HTERT RPE-1 (cell line): ENCODE measurements around the gene TCF7.
"Not testable (repeated sequence)": the region's sequence is repeated elsewhere in the genome, so short reads cannot be mapped to it uniquely, and the experiment has no call there.

Experiments
- in situ Hi-C: fragments of 300-500 bp; cut with MboI; formaldehyde crosslinking; loops from 4 replicates; pipeline ENCODE4 v1.14.3; 2020; ENCODE audit warnings: low sequenced_read_pairs

Gene TCF7

GRCh38 chr5:134142052-134142451 is 27.6 kb downstream of the TCF7 start:
- in situ Hi-C loops, result loop anchor here (25.0 kb wide), 1 partner anchor 105 kb away; no protein-coding TSS in a partner anchor

- in situ Hi-C loops, result loop anchor here (25.0 kb wide), 1 partner anchor 106 kb away; no protein-coding TSS in a partner anchor
Measured at GRCh38 chr5:134142806-134143205, 28.3 kb downstream of the TCF7 start.

- in situ Hi-C loops, result loop anchor here (25.0 kb wide), 1 partner anchor 106 kb away; no protein-coding TSS in a partner anchor
Measured at GRCh38 chr5:134143431-134143830, 28.9 kb downstream of the TCF7 start.

- in situ Hi-C loops, result loop anchor here (25.0 kb wide), 1 partner anchor 107 kb away; no protein-coding TSS in a partner anchor
Measured at GRCh38 chr5:134143944-134144941, 29.8 kb downstream of the TCF7 start.

- in situ Hi-C loops, result loop anchor here (25.0 kb wide), 1 partner anchor 108 kb away; no protein-coding TSS in a partner anchor
Measured at GRCh38 chr5:134145041-134145757, 30.7 kb downstream of the TCF7 start.

GRCh38 chr5:134145779-134146581 is 31.5 kb downstream of the TCF7 start:
- in situ Hi-C loops, result loop anchor here (25.0 kb wide), 1 partner anchor 109 kb away; no protein-coding TSS in a partner anchor

GRCh38 chr5:134146651-134147518 is 32.4 kb downstream of the TCF7 start:
- in situ Hi-C loops, result loop anchor here (25.0 kb wide), 1 partner anchor 110 kb away; no protein-coding TSS in a partner anchor

GRCh38 chr5:134148316-134148715 is 33.8 kb downstream of the TCF7 start:
- in situ Hi-C loops, result loop anchor here (25.0 kb wide), 1 partner anchor 111 kb away; no protein-coding TSS in a partner anchor

GRCh38 chr5:134148986-134149539 is 34.6 kb downstream of the TCF7 start:
- in situ Hi-C loops, result loop anchor here (25.0 kb wide), 1 partner anchor 112 kb away; no protein-coding TSS in a partner anchor

GRCh38 chr5:134149571-134150303 is 35.3 kb downstream of the TCF7 start:
- in situ Hi-C loops, result loop anchor here (25.0 kb wide), 1 partner anchor 112 kb away; no protein-coding TSS in a partner anchor

GRCh38 chr5:134151723-134152122 is 37.2 kb downstream of the TCF7 start:
- in situ Hi-C loops, result no loop called here

- in situ Hi-C loops, result not testable (repeated sequence)
Measured at GRCh38 chr5:134152173-134152832, 37.8 kb downstream of the TCF7 start.

- in situ Hi-C loops, result no loop called here
Measured at GRCh38 chr5:134153241-134153640, 38.8 kb downstream of the TCF7 start.

GRCh38 chr5:134153657-134154056 is 39.2 kb downstream of the TCF7 start:
- in situ Hi-C loops, result no loop called here

GRCh38 chr5:134161513-134162395 is 47.3 kb downstream of the TCF7 start:
- in situ Hi-C loops, result no loop called here

- in situ Hi-C loops, result no loop called here
Measured at GRCh38 chr5:134162592-134162991, 48.1 kb downstream of the TCF7 start.

GRCh38 chr5:134171972-134172371 is 57.5 kb downstream of the TCF7 start:
- in situ Hi-C loops, result no loop called here
